ENCODE data around the gene LGI4.

Gene LGI4

GRCh38 chr19:35134601-35135242 is at the start of gene LGI4:
Gene LGI4, minus strand, starts transcription at chr19:35135059. Its CDS starts 379 bp downstream, at chr19:35134680.
- DNase-seq, result no peak

- no peak for DNase-seq
Observed at GRCh38 chr19:35184267-35184666, 49.4 kb upstream of the LGI4 start.

GRCh38 chr19:35181387-35181786 is 46.5 kb upstream of the LGI4 start:
- DNase-seq, result no peak

GRCh38 chr19:35179830-35180229 is 45.0 kb upstream of the LGI4 start:
- no peak for DNase-seq

- no peak for DNase-seq
Observed at GRCh38 chr19:35178701-35179100, 43.8 kb upstream of the LGI4 start.

GRCh38 chr19:35177377-35178274 is 42.8 kb upstream of the LGI4 start:
- DNase-seq, result no peak

- no peak for DNase-seq
Observed at GRCh38 chr19:35176181-35176570, 41.3 kb upstream of the LGI4 start.

GRCh38 chr19:35174226-35174625 is 39.4 kb upstream of the LGI4 start:
- no peak for DNase-seq

- DNase-seq, result no peak
Observed at GRCh38 chr19:35171730-35172129, 36.9 kb upstream of the LGI4 start.

- DNase-seq, result no peak
Observed at GRCh38 chr19:35170359-35171061, 35.7 kb upstream of the LGI4 start.

GRCh38 chr19:35169221-35169995 is 34.5 kb upstream of the LGI4 start:
- no peak for DNase-seq

- no peak for DNase-seq
Observed at GRCh38 chr19:35168196-35168595, 33.3 kb upstream of the LGI4 start.

- DNase-seq, result no peak
Observed at GRCh38 chr19:35167251-35168119, 32.6 kb upstream of the LGI4 start.

- DNase-seq, result no peak
Observed at GRCh38 chr19:35166100-35167063, 31.5 kb upstream of the LGI4 start.

- DNase-seq, result no peak
Observed at GRCh38 chr19:35165200-35166058, 30.6 kb upstream of the LGI4 start.

- no peak for DNase-seq
Observed at GRCh38 chr19:35164418-35164817, 29.6 kb upstream of the LGI4 start.

GRCh38 chr19:35162471-35163326 is 27.8 kb upstream of the LGI4 start:
- no peak for DNase-seq

- no peak for DNase-seq
Observed at GRCh38 chr19:35161434-35161743, 26.5 kb upstream of the LGI4 start.

Data from NCI-H524 (cell line).